MM.1S (cell line): ENCODE measurements around the gene TTC28.

Experiments used
- CTCF ChIP-seq: fragments of 300-600 bp; sonication (generic); IDR thresholded peaks from 2 replicates; pipeline ENCODE4 v1.5.1; 2016; ENCODE audit warnings: antibody characterized with exemption, low read length, mixed read lengths
- EZH2phosphoT487 ChIP-seq: fragments of 300-600 bp; sonication (generic); IDR thresholded peaks from 2 replicates; pipeline ENCODE4 v1.6.1; 2018; ENCODE audit warnings: antibody characterized with exemption, low read length

- TF ChIP-seq EZH2phosphoT487 (no peak), CTCF (no peak)
Measured at GRCh38 chr22:28576162-28576561, 103.5 kb downstream of the TTC28 start.
